ENCODE measurements around the gene C11orf54.

Gene C11orf54

GRCh38 chr11:93741094-93741881, at the start of gene C11orf54, which contains the start of gene TAF1D:
Gene C11orf54, plus strand, starts transcription at chr11:93741672. Its CDS starts 5,722 bp downstream, at chr11:93747394.
Gene TAF1D, minus strand, starts transcription at chr11:93741495. Its CDS starts 2,191 bp downstream, at chr11:93739304.
- in situ Hi-C loops (cut with MboI; ENCODE audit: low sequenced_read_pairs), result no loop called here

DNA sequence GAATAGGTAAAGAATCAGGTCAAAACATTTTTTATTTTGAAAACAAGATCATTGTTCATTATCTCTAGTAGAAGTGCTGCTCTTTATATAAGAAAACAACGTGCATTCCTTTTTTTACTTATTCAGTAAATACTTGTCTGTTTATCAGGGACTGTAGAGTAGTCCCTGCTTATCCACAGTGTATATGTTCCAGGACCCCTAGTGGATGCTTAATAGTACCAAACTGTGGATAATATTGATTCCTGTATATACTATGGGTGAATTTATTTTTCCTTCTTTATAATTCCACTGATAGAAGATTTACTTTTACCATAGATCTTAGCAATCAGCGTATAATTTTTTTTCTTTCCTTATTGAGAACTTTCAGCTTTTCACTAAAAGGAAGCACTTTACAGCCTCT, 47.4 kb upstream of the C11orf54 start:
- in situ Hi-C loops (cut with MboI; ENCODE audit: low sequenced_read_pairs), result no loop called here

GRCh38 chr11:93694557-93694956, 46.9 kb upstream of the C11orf54 start:
- in situ Hi-C loops (cut with MboI; ENCODE audit: low sequenced_read_pairs), result no loop called here

DNA sequence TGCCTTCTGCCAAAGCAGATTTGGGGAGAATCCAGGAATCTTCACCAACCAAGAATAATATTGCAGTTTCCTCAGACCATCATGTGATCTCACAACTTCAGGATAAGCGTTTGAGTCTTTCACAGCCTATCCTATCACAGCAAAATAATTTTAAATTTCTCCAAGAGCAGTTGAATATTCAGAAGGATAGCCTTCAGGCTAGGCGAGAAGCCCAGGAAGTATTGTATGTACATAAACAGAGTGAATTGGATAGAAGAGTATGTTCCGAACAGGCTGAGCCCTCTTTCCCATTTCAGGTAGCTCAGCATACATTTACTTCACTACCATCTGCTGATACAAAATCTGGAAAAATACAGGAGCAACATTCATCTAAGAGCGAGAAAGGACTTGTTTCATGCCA, 43.9 kb upstream of the C11orf54 start:
- in situ Hi-C loops (cut with MboI; ENCODE audit: low sequenced_read_pairs), result no loop called here

DNA sequence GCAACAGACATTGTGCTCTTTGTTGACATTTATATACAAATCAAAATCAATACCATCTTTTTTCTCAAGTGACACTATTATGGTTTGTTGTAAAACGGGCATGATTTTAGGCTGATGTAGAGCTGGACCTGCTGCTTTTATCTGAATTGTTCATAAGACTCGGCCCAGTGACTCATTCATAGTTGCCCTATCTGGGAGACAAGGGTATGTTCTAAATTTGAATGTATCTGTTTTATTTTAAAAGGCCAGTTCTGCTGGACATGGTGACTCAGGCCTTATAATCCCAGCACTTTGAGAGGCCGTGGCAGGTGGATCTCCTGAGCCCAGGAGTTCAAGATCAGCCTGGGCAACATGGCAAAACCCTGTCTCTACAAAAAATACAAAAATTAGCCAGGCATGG, 40.6 kb upstream of the C11orf54 start:
- in situ Hi-C loops (cut with MboI; ENCODE audit: low sequenced_read_pairs), result no loop called here

GRCh38 chr11:93704237-93704636, 37.2 kb upstream of the C11orf54 start:
- in situ Hi-C loops (cut with MboI; ENCODE audit: low sequenced_read_pairs), result no loop called here

DNA sequence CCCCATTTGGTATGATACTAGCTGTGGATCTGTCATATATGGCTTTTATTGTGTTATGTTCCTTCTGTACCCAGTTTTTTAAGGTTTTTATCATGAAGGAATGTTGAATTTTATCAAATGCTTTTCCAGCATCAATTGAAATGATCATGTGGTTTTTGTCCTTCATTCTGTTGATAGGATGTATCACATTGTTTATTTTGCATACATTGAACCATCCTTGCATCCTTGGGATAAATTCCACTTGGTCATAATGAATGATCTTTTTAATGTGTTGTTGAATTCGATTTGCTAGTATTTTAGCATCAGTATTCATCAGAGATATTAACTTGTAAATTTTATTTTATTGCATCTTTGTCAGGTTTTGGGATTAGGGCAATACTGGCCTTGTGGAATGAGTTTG, 31.2 kb upstream of the C11orf54 start:
- in situ Hi-C loops (cut with MboI; ENCODE audit: low sequenced_read_pairs), result no loop called here

DNA sequence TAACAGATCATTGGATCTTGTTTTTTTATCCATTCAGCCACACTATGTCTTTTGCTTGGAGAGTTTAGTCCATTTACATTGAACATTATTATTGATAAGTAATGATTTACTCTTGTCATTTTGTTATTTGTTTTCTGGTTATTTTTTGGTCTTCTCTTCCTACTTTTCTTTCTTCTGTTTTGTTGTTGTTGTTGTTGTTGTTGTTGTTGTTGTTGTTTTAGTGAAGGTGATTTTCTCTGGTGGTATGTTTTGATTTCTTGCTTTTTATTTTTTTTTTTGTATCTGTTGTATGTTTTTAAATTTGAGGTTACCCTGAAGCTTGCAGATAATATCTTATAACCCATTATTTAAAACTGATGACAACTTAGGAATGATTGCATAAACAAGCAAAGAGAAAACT, 28.8 kb upstream of the C11orf54 start:
- in situ Hi-C loops (cut with MboI; ENCODE audit: low sequenced_read_pairs), result no loop called here

DNA sequence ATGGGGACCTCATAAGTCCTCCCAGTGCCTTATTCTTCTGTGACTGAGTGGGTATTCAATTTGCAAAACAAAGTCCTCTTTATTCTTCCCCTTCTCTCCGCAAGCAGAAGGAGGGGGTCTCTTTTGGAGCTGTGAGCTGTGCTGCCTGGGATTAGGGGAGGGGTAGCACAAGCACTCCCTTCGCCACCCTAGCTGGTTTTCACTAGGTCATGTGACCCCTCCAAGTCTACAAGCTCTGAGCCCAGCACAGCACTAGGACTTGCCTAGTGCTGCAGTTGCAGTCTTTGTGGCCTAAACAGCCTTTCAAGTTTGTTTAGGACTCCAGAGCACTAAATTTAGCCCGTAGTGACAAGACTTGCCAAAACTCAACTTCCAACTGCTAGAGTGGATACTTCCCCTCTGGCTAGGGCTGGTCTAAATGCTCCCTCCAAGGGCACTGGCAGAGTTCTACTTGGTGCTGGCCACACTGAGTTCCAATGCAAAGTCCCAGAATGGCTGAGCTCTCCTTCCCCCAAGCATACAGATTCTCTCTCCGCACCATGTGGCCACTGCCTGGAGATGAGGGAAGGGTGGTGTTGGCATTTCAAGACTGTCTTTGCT, 25.6 kb upstream of the C11orf54 start:
- in situ Hi-C loops (cut with MboI; ENCODE audit: low sequenced_read_pairs), result no loop called here

GRCh38 chr11:93717501-93717900, 24.0 kb upstream of the C11orf54 start:
- in situ Hi-C loops (cut with MboI; ENCODE audit: low sequenced_read_pairs), result no loop called here

DNA sequence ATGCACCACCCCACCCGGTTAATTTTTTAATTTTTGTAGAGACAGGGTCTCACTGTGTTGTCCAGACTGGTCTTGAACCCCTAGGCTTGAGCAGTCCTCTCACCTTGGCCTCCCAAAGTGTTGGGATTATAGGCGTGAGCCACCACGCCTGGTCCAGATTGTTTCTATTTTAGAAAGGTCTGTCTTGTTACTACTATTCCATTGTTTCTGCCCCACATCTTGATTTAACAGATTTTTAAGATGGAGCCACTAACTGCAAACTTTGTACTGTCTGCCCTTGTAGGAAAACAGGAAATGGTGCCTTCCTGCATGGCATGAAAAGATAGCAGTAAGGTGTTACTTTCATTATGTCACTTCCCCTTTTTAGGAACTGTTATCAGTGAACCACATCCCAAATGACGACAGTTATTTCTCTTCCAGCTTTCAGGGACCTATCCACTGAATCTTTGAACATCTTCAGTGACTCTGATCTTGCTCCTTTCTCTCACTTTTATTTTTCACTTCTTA, 23.4 kb upstream of the C11orf54 start:
- in situ Hi-C loops (cut with MboI; ENCODE audit: low sequenced_read_pairs), result no loop called here

- in situ Hi-C loops (cut with MboI; ENCODE audit: low sequenced_read_pairs), result no loop called here
Observed at GRCh38 chr11:93719310-93719709, 22.2 kb upstream of the C11orf54 start.

- in situ Hi-C loops (cut with MboI; ENCODE audit: low sequenced_read_pairs), result no loop called here
Observed at GRCh38 chr11:93720522-93720921, 20.9 kb upstream of the C11orf54 start.

GRCh38 chr11:93724089-93724488, 17.4 kb upstream of the C11orf54 start:
- in situ Hi-C loops (cut with MboI; ENCODE audit: low sequenced_read_pairs), result no loop called here

DNA sequence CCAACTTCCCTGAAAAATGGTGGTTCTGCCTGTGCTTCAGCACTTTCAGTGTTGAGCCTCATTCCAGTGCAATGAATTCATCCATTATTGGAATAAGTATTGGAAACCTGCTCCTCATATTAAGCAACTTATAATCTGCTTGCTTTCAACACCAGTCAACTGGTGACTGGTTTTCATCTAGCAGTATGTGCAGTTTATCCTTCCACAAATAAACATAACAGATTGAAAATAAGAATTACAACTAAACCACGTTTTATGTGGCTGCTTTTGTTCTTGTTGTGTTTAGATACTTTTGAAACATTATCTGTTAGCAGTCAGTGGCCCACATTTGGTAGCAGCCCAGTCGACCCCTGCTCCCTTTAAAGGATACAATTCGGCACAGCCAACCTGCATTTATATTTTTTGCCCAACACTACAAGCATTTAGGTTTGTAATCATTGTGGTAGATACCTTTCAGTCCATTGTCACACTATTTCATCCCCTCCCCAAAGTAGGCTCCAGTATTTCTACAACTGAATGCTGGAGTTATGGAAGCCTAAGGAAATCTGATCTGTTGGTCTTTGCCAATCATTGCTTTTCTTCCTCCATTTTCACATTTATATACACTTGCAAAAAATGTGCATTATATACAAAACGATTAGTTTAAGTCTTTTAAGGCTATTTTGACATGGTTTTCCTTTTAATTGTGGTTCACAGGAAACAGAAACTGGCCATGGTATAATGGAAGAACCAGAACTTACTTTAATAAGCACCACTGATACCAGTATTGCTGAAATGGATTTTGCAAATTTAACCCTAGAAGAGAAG, 13.3 kb upstream of the C11orf54 start:
- in situ Hi-C loops (cut with MboI; ENCODE audit: low sequenced_read_pairs), result no loop called here

GRCh38 chr11:93728792-93729128, 12.7 kb upstream of the C11orf54 start:
- in situ Hi-C loops (cut with MboI; ENCODE audit: low sequenced_read_pairs), result no loop called here

GRCh38 chr11:93729129-93729616, 12.3 kb upstream of the C11orf54 start:
- in situ Hi-C loops (cut with MboI; ENCODE audit: low sequenced_read_pairs), result no loop called here

DNA sequence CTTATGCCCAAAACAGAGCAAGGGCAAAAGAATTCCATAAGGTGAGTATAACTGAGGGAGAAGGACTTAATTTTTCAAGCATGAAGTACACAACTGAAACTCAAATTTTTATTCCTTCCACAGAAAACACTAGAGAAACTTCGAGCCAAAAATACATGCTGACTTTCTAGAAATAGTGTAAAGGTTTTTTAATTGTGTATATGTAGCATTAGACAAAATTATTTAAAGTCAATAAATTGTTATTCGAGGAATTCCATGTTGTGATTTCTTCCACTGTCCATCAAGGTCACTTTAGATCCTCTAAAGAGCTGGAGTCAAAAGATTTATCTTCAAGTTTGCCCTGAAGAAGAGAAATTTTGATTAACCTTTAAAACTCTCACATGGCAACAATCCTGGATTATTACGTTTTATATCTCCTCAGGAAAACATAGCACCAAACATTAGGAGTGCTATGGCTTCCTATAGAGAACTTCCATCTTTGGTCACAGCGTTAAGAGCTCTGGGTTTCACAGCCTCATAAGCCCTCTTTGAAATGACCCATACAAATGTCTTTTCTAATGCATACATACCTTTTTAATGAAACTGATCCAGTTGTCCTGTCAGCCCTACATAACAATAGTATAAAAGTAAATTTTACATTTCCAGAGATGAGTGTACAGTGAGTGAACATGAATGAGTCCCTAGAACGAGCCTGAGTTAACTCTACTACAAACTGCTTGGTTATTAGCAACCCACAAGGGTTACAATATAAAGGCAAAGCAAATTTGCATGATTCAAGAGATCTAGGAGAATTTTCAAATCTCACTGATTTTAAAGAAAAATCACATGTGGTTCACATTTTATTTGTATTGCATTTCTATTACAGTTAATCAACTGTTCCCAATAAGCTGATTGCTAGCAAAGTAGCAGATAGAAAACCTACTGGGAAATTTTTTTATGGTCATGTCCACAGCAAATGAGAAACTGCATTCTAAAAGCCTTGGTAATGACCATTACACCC, 11.1 kb upstream of the C11orf54 start:
- in situ Hi-C loops (cut with MboI; ENCODE audit: low sequenced_read_pairs), result no loop called here

- in situ Hi-C loops (cut with MboI; ENCODE audit: low sequenced_read_pairs), result no loop called here
Observed at GRCh38 chr11:93732237-93732892, 9.1 kb upstream of the C11orf54 start.

DNA sequence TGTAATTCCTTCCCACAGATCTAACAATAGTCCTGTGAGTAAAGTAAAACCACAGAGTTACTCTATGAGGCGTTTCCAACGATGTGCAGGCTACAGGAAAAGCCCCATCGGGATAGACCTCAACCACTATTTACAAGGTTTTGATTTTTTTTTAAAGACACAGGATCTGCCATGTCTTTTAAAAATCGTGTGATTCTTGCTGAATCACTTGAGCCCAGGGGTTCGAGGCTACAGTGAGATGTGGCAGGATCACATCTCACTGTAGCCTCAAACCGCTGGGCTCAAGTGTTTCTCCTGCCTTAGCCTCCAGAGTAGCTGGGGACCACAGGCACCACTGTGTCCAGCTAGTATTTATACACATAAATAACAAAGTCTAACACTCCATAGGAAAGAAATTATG, 8.0 kb upstream of the C11orf54 start:
- in situ Hi-C loops (cut with MboI; ENCODE audit: low sequenced_read_pairs), result no loop called here
